GM19328 (cell line): Measurements from ENCODE around the gene SCN7A.
"Not testable (repeated sequence)": the region's sequence is repeated elsewhere in the genome, so short reads cannot be mapped to it uniquely, and the experiment has no call there.

Experiments used
- ATAC-seq: cut with Tn5 transposase; IDR thresholded peaks from one replicate; pipeline ENCODE4 v1.9.1; 2021; ENCODE audit warnings: mild to moderate bottlenecking, moderate library complexity; ENCODE audit not compliant: unreplicated experiment

SCN7A gene

DNA sequence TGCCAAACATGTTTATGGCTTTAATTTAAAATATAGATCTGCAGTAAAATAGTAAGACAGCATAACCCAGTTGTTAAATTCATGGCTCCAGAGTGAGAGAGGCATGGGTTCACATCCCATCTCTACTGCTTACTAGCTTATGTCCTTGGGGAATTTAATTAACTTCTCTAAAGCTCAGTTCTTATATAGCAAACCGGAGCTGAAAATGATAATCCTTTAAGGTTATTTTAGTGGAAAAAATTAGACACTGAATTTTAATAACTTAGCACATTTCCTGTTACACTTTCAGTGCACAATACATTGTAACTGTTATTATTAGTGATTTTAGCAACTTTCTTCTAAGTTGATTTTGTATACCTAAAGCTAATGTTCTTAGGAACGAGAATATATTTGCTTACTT, 133.1 kb downstream of the SCN7A start:
- no peak for ATAC-seq

DNA sequence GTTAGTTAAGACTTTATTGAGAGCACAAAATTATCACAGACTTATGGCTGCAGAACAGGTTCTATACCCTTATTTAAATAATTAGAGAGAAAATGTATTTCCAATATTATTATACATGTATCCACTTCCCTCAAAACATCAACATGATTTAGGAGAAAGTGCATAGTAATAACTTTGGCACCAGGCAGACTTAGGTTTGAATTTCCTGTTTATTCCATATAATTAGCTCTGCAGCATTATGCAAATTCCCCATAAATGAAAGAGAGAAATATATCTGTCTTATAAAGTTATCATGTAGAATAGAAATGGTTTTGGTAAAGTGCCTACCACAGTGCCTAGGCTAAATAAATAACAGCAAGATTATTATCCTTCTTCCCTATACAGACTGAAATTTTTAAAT, 133.6 kb downstream of the SCN7A start:
- no peak for ATAC-seq

DNA sequence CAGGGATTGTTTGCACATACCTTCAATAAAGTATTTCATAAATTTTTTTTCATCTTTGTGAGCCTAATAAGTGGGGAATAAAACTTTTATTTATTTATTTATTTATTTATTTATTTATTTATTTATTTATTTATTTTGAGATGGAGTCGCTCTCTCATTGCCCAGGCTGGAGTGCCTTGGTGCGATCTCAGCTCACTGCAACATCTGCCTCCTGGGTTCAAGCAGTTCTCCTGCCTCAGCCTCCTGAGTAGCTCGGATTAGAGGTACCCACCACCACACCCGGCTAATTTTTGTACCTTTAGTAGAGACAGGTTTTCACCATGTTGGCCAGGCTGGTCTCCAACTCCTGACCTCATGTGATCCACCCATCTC, 136.1 kb downstream of the SCN7A start:
- not testable (repeated sequence) for ATAC-seq

DNA sequence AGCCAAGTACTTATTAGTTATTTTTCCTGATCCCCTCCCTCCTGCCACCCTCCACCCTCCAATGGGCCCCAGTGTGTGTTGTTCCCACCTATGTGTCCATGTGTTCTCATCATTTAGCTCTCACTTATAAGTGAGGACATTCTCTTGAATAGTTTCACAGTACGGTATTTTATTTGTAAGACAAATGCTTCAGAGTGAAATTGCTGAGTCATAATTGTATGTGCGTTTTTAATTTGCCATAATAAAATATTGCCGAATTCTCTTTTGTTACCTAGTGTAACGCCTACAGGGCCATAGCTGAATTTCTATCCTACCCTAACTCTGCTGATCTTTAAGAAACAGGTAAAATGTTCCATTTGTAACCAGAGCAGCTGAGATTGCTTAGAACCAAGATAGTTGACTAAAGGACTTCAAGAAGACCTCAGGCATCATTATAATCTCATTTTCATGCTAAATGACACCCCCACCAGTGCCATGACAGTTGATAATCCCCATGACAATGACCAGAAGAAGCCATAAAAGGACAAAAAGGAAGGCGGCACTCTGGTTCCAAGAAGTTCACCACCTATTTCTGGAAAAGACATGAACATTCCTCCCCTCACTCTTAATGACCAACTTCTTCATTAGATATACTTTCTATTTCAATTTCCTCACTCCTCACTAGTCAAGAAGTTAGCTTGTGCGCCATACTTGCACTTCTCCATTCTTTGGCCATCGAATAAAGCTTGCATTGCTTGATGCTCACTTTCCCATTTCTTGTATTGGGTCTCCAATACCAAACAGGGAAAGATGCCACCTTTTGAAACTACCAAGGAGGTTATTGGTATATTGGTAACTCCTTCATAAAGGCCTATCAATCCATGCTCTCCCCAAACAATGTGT, 136.7 kb downstream of the SCN7A start:
- ATAC-seq = no peak
